GM19043 (cell line): Measurements from ENCODE around the gene ROPN1.
"Not testable (repeated sequence)": the region's sequence is repeated elsewhere in the genome, so short reads cannot be mapped to it uniquely, and the experiment has no call there.

ENCODE experiments used
- ATAC-seq: cut with Tn5 transposase; IDR thresholded peaks from one replicate; pipeline ENCODE4 v1.9.1; 2021; ENCODE audit warnings: low read depth; ENCODE audit not compliant: unreplicated experiment

The ROPN1 gene

GRCh38 chr3:124001366-124001765 is 9.4 kb upstream of the ROPN1 start:
- ATAC-seq = not testable (repeated sequence)

GRCh38 chr3:123997543-123997942 is 5.6 kb upstream of the ROPN1 start:
- ATAC-seq = no peak

GRCh38 chr3:123993818-123994217 is 1.9 kb upstream of the ROPN1 start:
- no peak for ATAC-seq

- no peak for ATAC-seq
Measured at GRCh38 chr3:123986427-123986826, 5.5 kb downstream of the ROPN1 start.

GRCh38 chr3:123984957-123985356 is 7.0 kb downstream of the ROPN1 start:
- no peak for ATAC-seq

- no peak for ATAC-seq
Measured at GRCh38 chr3:123984350-123984749, 7.6 kb downstream of the ROPN1 start.

GRCh38 chr3:123981317-123981716 is 10.6 kb downstream of the ROPN1 start:
- not testable (repeated sequence) for ATAC-seq

GRCh38 chr3:123980539-123980938 is 11.4 kb downstream of the ROPN1 start:
- no peak for ATAC-seq

- ATAC-seq = not testable (repeated sequence)
Measured at GRCh38 chr3:123979525-123980501, 12.1 kb downstream of the ROPN1 start.

GRCh38 chr3:123976904-123977303 is 15.0 kb downstream of the ROPN1 start:
- ATAC-seq = not testable (repeated sequence)

GRCh38 chr3:123976181-123976898 is 15.6 kb downstream of the ROPN1 start:
- ATAC-seq = not testable (repeated sequence)

- ATAC-seq = not testable (repeated sequence)
Measured at GRCh38 chr3:123975030-123975429, 16.9 kb downstream of the ROPN1 start.

GRCh38 chr3:123971406-123971805 is 20.5 kb downstream of the ROPN1 start:
- no peak for ATAC-seq

GRCh38 chr3:123967260-123967659 is 24.7 kb downstream of the ROPN1 start:
- ATAC-seq = not testable (repeated sequence)

- not testable (repeated sequence) for ATAC-seq
Measured at GRCh38 chr3:123966799-123967198, 25.1 kb downstream of the ROPN1 start.

- not testable (repeated sequence) for ATAC-seq
Measured at GRCh38 chr3:123964793-123965192, 27.1 kb downstream of the ROPN1 start.

GRCh38 chr3:123961508-123961856 is 30.4 kb downstream of the ROPN1 start:
- ATAC-seq = no peak

- ATAC-seq = peak; percentile 84
Measured at GRCh38 chr3:123960781-123961507, 31.0 kb downstream of the ROPN1 start, which contains the start of gene CCDC14. Gene CCDC14 (minus strand): TSS chr3:123961229. CDS start chr3:123961173, 56 bp downstream.

GRCh38 chr3:123953735-123954134 is 38.2 kb downstream of the ROPN1 start:
- ATAC-seq = peak; percentile 68

- no peak for ATAC-seq
Measured at GRCh38 chr3:123952844-123953520, 38.9 kb downstream of the ROPN1 start.
